Activated naive CD8-positive, alpha-beta T cell treated with anti-CD3 and anti-CD28 coated beads, Interleukin-2, amount 10 ng/mL, durations not matched to agents 7 days and 5 days (primary cell): Measurements from ENCODE around the gene HSF2BP. TPM values are rescaled to one million over a fixed set of nuclear protein-coding genes. Genes with fewer than 3 reads are reported as not detected.
"Not testable (repeated sequence)": the region's sequence is repeated elsewhere in the genome, so short reads cannot be mapped to it uniquely, and the experiment has no call there.

Experiments
- ATAC-seq: fragments of 150-1000 bp; cut with Tn5 transposase; one replicate; pipeline ENCODE4 v1.10.0; 2021; ENCODE audit warnings: low read depth, moderate library complexity
- POLR2A ChIA-PET: fragments of 350-600 bp; sonication (Branson Sonifier 250); formaldehyde crosslinking; loops from one replicate; lab custom pipeline; 2021; ENCODE audit warnings: antibody characterized with exemption; lab: Charles Lee
- DNase-seq: peaks from one replicate; pipeline ENCODE4 v3.0.0; 2021
- H3K27ac Mint-ChIP-seq: one replicate; pipeline ENCODE4 v1.8.0; 2022; ENCODE audit warnings: mild to moderate bottlenecking, mixed read lengths
- H3K27me3 Mint-ChIP-seq: one replicate; pipeline ENCODE4 v1.8.0; 2022; ENCODE audit warnings: mild to moderate bottlenecking, moderate library complexity, mixed read lengths
- H3K36me3 Mint-ChIP-seq: one replicate; pipeline ENCODE4 v1.8.0; 2021; ENCODE audit warnings: mild to moderate bottlenecking, mixed read lengths
- H3K4me1 Mint-ChIP-seq: one replicate; pipeline ENCODE4 v1.8.0; 2021; ENCODE audit warnings: mixed read lengths
- H3K4me3 Mint-ChIP-seq: one replicate; pipeline ENCODE4 v1.8.0; 2022; ENCODE audit warnings: mild to moderate bottlenecking, moderate library complexity, mixed read lengths
- H3K9me3 Mint-ChIP-seq: one replicate; pipeline ENCODE4 v1.8.0; 2021; ENCODE audit warnings: mixed read lengths
- total RNA-seq, 2 experiments: library from RNA; stranded (reverse); gene quantifications; one replicate each; pipeline ENCODE4 v1.2.3, GENCODE V29; 2021

HSF2BP gene
- total RNA-seq: under 1 TPM; 0.31 to 0.64 TPM

DNA sequence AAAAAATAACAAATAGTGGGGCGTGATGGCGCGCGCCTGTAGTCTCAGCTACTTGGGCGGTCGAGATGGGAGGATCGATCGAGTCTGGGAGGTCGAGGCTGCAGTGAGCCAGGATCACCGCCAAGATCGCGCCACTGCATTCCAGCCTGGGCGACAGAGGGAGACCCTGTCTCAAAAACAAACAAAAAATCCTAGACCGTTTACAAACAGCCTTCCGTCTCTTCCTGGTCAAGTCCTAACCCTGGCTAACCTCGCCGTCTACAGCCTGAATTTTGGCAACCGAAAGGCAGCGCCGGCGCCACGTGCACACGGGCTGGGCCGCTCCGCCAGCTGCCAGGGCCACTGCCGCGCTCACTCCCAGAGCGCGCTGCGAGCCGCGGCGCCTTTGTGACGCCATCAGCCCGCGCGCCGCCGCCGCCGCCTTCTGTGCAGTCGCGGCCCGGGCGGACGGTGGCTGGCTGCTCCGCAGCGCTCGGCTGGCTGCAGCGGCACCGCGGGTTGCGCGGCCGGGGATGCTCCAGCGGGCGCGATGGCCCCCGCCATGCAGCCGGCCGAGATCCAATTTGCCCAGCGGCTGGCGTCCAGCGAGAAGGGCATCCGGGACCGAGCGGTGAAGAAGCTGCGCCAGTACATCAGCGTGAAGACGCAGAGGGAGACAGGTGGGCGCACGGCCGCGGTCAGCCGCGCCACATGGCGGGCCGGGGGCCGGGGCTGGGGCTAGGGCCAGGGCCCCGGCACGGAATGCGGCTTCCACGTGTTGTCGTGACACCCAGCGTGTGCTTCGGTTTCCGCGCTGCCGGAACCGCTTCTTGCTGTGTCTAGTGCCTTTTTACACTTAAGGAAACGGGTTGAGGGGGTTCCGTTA is at the start of gene HSF2BP, which contains the start of gene RRP1B:
TSS of gene HSF2BP (minus strand) at position 353 of the 865 bp plus-strand sequence. CDS start 1,392 bp downstream, outside the sequence.
TSS of gene RRP1B (plus strand) at position 425 of the 865 bp plus-strand sequence. CDS start at position 530, 105 bp downstream.
- DNase-seq (peak; percentile 93), ATAC-seq (peak; percentile 91)
- Mint-ChIP-seq H3K4me1 (peaks cover 23% of the 10 kb centered on the region), H3K4me3 (peak within 1 kb of the TSS; percentile 87), H3K9me3 (no peaks in the 10 kb centered on the region), H3K27ac (peak within 1 kb of the TSS; percentile 89), H3K27me3 (no peaks in the 10 kb centered on the region), H3K36me3 (peaks cover 9% of the 10 kb centered on the region)
- POLR2A ChIA-PET: interaction anchor here (0.6 to 2.2 kb wide), 7 partner anchors 14 to 1098 kb away, joined by 3 to 13 read pairs (median 3); no protein-coding TSS in a partner anchor

DNA sequence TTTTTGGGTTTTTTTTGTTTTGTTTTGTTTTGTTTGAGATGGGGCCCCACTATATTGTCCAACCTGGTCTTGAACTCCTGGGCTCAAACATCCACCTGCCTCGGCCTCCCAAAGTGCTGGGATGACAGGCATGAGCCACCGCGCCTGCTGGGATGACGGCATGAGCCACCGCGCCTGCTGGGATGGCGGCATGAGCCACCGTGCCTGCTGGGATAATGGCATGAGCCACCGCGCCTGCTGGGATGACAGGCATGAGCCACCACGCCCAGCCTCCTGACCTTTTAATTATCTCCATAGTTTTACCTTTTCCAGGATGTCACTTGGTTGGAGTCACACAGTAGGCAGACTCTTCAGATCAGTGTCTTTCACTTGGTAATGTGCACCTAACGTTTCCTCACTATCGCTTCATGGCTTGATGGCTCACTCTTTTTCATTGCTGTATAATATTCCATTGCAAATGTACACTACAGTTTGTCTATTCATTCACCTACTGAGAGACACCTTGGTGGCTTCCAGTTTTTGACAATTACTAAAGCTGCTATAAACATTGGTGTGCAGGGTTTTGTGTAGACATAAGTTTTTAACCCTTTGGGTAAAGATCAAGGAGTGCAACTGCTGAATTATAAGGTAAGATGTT is 49.6 kb upstream of the HSF2BP start:
- Mint-ChIP-seq H3K36me3 (no peaks in the 10 kb centered on the region), H3K27me3 (peaks cover 24% of the 10 kb centered on the region), H3K27ac (no peak overlapping the region), H3K4me1 (no peaks in the 10 kb centered on the region), H3K9me3 (no peaks in the 10 kb centered on the region), H3K4me3 (no peak overlapping the region)
- DNase-seq (no peak), ATAC-seq (no peak)
- POLR2A ChIA-PET: no interaction called here

DNA sequence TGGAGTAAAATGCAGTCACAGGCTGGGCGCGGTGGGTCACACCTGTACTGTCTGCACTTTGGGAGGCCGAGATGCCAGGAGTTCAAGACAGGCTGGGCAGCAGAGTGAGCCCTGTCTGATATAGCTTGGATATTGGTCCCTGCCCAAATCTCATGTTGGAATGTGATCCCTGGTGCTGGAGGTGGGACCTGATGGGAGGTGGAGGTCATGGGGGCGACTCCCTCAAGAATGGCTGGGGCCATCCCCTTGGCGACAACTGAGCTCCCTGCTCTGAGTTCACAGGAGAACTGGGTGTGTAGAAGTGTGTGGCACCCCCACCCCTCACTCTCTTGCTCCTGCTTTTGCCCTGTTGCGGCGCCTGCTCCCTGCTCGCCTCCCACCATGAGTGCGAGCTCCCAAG is 48.2 kb upstream of the HSF2BP start:
- no peak overlapping the region for H3K27ac Mint-ChIP-seq
- no peaks in the 10 kb centered on the region for H3K36me3 Mint-ChIP-seq
- POLR2A ChIA-PET: interaction anchor here (0.6 to 2.6 kb wide), 2 partner anchors 20 to 37 kb away, joined by 3 to 6 read pairs; no protein-coding TSS in a partner anchor
- H3K9me3 Mint-ChIP-seq: no peaks in the 10 kb centered on the region
- DNase-seq (no peak), ATAC-seq (no peak)
- peaks cover 7% of the 10 kb centered on the region for H3K4me1 Mint-ChIP-seq
- H3K27me3 Mint-ChIP-seq: peaks cover 20% of the 10 kb centered on the region
- H3K4me3 Mint-ChIP-seq: no peak overlapping the region

DNA sequence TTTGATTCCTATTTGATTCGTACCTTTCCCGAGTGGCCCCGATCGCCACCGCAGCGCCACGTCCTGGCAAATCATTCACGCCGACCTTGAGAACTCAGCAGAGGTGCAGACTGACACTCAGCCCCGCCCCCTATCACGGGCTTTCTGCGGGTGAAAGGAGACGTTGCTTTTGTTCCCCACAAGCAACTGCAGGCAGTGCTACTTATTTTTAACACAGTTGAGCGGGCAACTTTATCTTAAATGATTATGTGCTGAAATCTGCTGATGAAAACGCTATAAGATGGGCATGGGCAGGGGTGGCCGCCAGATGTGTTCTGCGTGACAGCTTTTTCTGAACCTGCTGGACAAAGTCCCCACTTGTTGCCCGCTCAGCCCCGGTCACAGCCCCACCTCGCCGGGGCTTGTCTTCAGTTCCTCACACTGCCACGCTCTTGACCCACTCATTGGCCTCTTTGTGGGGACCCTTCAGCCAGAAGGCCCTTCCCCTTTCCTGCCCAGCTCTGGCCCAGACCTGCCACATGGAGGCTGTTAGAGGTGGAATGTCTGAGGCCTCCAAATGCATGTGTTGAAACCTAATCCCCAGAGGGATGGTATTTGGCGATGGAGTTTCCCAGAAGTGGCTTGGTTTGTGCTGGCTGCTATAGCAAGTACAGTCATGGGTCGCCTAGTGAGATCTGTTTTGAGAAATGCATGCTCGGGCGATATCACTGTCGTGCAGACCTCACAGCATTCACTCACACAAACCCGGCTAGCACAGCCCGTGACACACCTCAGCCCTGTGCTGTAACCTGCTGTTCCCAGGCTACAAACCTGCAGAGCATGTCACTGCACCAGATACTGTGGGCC is 44.0 kb upstream of the HSF2BP start:
- Mint-ChIP-seq H3K9me3 (no peaks in the 10 kb centered on the region), H3K4me3 (peak overlapping the region; percentile 65), H3K27me3 (no peaks in the 10 kb centered on the region), H3K36me3 (no peaks in the 10 kb centered on the region), H3K27ac (peak overlapping the region; percentile 39), H3K4me1 (peaks cover 7% of the 10 kb centered on the region)
- ATAC-seq (peak; percentile 46), DNase-seq (peak; percentile 54)
- POLR2A ChIA-PET: interaction anchor here (0.7 to 1.3 kb wide), 3 partner anchors 11 to 44 kb away, joined by 3 to 5 read pairs (median 3); partner anchors contain the start of genes HSF2BP and RRP1B

DNA sequence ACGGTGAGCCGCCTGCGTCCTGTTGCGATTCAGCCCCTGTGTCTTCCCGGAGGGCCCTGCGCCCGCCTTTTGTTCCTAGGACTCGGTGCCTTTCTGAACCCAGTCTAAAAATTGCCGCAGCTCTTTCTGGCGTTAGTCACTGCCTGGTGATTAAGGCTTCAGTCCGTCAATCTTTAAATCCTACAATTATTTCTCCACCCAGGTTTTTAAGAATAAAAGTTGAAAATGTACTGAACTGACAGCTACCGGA is 43.4 kb upstream of the HSF2BP start:
- Mint-ChIP-seq H3K4me1 (peaks cover 8% of the 10 kb centered on the region), H3K36me3 (peaks cover 1% of the 10 kb centered on the region), H3K27ac (peak overlapping the region; percentile 39), H3K9me3 (no peaks in the 10 kb centered on the region), H3K4me3 (peak overlapping the region; percentile 65), H3K27me3 (no peaks in the 10 kb centered on the region)
- ATAC-seq (peak; percentile 9), DNase-seq (no peak)
- POLR2A ChIA-PET: interaction anchor here (1.3 kb wide), 1 partner anchor 43 kb away, joined by 3 read pairs; the partner anchor contains the start of genes HSF2BP and RRP1B

DNA sequence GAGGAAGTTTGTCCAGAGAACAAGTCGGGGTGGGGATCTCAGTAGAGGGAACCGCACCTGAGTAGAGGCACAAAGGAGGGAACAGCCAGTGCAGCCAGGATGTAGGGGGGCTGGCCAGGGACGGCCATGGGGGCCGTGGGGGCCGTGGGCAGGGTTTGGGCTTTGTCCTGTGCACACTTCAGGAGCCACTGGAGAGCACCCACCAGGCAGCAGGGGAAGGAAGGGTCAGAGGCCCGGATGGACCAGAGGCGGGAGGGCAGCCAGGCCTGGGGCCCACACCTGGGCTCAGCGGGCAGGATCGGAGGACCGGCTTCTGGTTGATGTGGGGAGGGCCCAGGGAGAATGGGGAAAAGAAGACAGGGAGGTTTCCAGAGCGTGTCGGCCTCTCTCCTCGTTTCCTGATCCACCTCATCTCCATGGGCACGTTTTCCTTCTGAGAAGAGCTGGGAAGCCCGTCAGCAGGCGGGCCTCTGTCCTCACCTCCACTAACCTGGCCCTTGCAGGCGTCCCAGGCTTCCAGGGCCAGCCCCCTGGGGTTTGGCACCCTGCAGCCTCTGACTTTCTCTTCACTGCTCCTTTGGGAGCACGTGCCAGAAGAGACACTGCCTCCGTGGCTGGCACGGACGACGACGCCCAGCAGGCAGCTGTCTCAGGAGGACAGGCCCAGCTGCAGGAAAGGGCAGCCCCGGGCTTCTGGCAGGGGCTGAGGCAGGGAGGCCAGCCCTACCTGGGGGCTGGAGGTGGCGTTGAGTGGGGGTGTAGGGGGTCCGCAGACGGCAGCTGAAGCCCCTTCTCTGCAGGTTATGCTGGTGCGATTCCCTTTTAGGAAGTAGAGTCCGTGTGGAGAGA is 42.9 kb upstream of the HSF2BP start:
- no peak overlapping the region for H3K27ac Mint-ChIP-seq
- peaks cover 9% of the 10 kb centered on the region for H3K4me1 Mint-ChIP-seq
- POLR2A ChIA-PET: no interaction called here
- peaks cover 3% of the 10 kb centered on the region for H3K36me3 Mint-ChIP-seq
- no peak overlapping the region for H3K4me3 Mint-ChIP-seq
- no peaks in the 10 kb centered on the region for H3K27me3 Mint-ChIP-seq
- no peak for DNase-seq
- H3K9me3 Mint-ChIP-seq: no peaks in the 10 kb centered on the region
- ATAC-seq: no peak

DNA sequence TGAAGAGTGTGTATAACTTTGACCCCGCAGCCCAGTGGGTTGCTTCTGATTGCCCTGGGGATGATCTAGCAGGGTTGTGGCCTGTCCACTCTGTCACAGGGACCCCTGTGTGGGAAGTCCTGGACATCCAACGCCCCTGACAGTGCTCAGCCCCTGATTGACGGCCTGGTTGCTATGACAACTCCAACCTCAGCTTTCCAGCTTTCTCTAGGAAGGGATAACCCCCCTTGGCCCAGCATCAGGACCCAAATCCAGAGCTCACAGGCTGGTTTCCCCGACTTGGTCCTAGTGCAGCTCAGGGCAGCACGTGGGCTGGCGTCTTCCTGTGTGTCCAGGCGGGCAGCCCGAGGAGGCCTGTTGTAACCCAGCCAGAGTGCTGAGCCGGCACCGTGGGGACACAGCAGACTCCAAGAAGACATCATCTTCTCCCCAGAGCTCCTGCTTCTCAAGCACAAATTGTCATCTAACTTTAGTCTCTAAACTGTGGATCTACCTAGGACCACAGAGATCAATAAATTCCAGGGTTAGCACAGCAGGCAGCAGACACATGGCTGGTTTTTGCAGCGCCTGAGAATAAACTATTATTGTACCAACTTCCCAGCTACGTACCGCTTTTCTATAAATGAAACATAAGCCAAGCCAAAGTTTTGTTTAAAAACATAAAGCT is 40.8 kb upstream of the HSF2BP start:
- ATAC-seq (no peak), DNase-seq (no peak)
- Mint-ChIP-seq H3K27ac (no peak overlapping the region), H3K9me3 (no peaks in the 10 kb centered on the region), H3K4me1 (peaks cover 12% of the 10 kb centered on the region), H3K4me3 (no peak overlapping the region), H3K36me3 (peaks cover 11% of the 10 kb centered on the region), H3K27me3 (no peaks in the 10 kb centered on the region)
- POLR2A ChIA-PET: no interaction called here

DNA sequence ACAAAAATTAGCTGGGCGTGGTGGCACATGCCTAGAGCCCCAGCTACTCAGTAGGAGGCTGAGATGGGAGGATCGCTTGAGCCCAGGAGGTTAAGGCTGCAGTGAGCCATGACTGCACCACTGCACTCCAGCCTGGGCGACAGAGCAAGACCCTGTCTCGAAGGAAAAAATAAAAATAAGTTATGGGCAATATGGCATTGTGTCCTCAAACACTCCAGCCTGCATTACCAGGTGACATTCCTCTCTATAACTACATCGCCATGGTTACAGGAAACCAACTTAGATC is 40.1 kb upstream of the HSF2BP start:
- H3K4me1 Mint-ChIP-seq: peaks cover 12% of the 10 kb centered on the region
- H3K9me3 Mint-ChIP-seq, DNase-seq, H3K4me3 Mint-ChIP-seq, H3K27me3 Mint-ChIP-seq, POLR2A ChIA-PET, H3K27ac Mint-ChIP-seq, ATAC-seq: not testable (repeated sequence)
- H3K36me3 Mint-ChIP-seq: peaks cover 13% of the 10 kb centered on the region

DNA sequence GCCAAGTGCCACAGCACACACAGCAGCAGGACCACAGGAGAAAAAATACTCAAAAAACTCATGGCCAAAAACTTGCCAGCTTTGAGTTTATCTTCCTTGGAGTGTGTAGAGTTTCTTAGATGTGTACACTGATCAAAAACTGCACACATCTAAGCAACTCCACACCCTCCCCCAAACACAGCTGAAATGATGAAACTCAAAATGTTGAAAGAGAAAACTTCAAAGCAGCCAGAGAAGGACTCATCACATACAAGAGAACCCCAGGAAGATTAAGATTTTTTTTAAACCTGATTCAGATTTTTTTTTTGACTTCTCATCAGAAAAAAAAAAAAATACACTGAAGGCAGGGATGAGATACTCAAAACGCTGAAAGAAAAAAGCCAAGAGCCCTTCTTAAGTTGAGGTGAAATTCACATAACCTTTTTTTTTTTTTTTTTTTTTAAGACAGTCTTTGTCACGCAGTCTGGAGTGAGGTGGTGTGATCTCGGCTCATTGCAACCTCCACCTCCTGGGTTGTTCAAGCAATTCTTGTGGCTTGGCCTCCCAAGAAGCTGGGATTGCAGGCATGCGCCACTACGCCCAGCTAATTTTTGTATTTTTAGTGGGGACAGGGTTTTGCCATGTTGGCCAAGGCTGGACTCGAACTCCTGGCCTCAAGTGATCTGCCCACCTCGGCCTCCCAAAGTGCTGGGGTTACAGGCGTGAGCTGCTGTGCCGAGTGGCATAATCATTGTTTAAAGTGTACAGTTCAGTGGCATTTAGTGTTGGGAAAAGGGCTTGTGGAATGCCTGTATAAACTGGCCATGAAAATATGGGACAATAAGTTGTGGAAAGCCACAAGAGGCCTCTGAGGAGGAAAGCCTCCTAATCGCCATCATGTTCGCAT is 38.7 kb upstream of the HSF2BP start:
- DNase-seq (no peak), ATAC-seq (peak; percentile 51)
- peak overlapping the region; percentile 75 for H3K27ac Mint-ChIP-seq
- H3K4me1 Mint-ChIP-seq: peaks cover 9% of the 10 kb centered on the region
- no peaks in the 10 kb centered on the region for H3K9me3 Mint-ChIP-seq
- no peaks in the 10 kb centered on the region for H3K27me3 Mint-ChIP-seq
- peaks cover 19% of the 10 kb centered on the region for H3K36me3 Mint-ChIP-seq
- POLR2A ChIA-PET: no interaction called here
- no peak overlapping the region for H3K4me3 Mint-ChIP-seq

DNA sequence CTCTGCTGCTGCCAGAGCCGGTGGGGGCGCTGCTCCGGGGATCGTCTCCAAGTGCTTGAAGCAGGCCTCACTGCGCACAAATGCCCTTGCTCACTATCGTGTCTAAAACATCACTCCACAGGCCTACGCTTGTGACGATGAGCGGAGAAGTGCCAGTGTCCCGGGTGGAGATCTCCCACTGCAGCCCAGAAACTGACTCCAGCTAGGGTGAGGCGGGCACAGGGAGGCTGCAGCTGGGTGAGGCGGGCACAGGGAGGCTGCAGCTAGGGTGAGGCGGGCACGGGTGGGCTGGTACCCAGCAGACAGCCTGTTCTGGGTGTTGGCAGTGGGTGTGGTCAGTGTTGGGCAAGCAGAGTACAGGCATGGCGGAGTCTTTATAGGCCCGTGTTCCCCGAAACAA is 36.9 kb upstream of the HSF2BP start:
- POLR2A ChIA-PET: no interaction called here
- H3K27ac Mint-ChIP-seq: no peak overlapping the region
- no peak for DNase-seq
- no peaks in the 10 kb centered on the region for H3K27me3 Mint-ChIP-seq
- peaks cover 5% of the 10 kb centered on the region for H3K4me1 Mint-ChIP-seq
- ATAC-seq: no peak
- H3K9me3 Mint-ChIP-seq: no peaks in the 10 kb centered on the region
- H3K4me3 Mint-ChIP-seq: no peak overlapping the region
- peaks cover 22% of the 10 kb centered on the region for H3K36me3 Mint-ChIP-seq

DNA sequence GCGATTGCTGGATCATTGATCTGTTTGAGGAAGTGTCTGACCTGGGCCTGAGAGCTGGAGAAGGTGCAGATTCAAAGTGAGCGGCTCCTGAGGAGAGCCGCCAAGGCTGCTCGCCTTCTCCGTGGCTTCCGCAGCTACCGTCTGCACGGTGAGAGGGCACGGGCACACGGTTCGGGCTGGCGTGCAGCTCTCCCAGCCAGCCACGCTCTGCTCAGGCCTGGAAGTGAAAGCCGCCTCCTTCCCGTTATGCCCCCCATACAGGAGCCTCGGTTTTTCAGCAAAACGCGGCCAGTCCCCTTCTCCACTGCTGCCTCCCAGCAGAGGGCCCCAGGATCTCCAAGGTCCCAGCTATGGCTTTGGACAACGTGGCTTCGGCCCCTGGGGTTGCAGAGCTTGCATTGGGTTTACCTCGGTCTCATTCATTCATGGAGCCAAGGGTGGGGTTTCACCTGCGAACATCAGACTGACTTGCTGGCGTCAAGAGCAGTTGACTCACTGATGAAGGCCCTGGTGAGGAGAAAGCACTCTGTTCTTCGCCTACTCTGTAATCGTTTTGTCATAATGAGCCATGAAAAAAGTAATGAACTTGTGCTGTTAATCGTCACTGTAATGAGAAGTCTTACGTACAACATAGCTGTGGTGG is 35.3 kb upstream of the HSF2BP start:
- H3K36me3 Mint-ChIP-seq: peaks cover 28% of the 10 kb centered on the region
- no peak overlapping the region for H3K4me3 Mint-ChIP-seq
- no peaks in the 10 kb centered on the region for H3K27me3 Mint-ChIP-seq
- no peak for DNase-seq
- ATAC-seq: no peak
- H3K27ac Mint-ChIP-seq: no peak overlapping the region
- no peaks in the 10 kb centered on the region for H3K9me3 Mint-ChIP-seq
- POLR2A ChIA-PET: no interaction called here
- peaks cover 5% of the 10 kb centered on the region for H3K4me1 Mint-ChIP-seq
